ENCODE measurements around the gene GHRL.

GHRL gene

GRCh38 chr3:10263646-10264363 is 28.9 kb downstream of the GHRL start:
- TF ChIP-seq, protein P1, sequence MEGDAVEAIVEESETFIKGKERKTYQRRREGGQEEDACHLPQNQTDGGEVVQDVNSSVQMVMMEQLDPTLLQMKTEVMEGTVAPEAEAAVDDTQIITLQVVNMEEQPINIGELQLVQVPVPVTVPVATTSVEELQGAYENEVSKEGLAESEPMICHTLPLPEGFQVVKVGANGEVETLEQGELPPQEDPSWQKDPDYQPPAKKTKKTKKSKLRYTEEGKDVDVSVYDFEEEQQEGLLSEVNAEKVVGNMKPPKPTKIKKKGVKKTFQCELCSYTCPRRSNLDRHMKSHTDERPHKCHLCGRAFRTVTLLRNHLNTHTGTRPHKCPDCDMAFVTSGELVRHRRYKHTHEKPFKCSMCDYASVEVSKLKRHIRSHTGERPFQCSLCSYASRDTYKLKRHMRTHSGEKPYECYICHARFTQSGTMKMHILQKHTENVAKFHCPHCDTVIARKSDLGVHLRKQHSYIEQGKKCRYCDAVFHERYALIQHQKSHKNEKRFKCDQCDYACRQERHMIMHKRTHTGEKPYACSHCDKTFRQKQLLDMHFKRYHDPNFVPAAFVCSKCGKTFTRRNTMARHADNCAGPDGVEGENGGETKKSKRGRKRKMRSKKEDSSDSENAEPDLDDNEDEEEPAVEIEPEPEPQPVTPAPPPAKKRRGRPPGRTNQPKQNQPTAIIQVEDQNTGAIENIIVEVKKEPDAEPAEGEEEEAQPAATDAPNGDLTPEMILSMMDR (IDR thresholded peaks at IDR 0.05; ENCODE audit: extremely low read depth, missing control alignments), result no peak
- no peak for DNase-seq (ENCODE audit: low spot score)

DNA sequence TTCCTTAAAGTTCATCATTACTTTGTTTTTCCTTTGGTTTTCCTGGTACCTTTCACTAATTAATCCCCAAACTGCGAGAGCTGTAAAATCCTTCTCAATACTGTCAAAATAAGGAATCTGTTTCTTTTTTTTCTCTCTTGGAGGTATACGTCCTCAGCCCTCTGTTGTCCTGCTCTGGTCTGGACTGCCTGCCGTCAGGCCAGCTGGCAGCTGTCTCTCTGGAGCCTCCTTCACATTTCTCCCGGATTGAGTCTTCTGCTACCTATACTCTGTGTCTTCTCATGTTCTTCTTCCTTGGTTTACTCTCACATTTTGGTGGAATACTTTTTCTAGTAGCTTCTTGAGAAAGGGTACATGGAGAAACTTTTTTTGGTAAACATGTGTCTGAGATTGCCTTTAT is 30.7 kb downstream of the GHRL start:
- TF ChIP-seq, protein P1 (IDR thresholded peaks at IDR 0.05; ENCODE audit: extremely low read depth, missing control alignments), result no peak

DNA sequence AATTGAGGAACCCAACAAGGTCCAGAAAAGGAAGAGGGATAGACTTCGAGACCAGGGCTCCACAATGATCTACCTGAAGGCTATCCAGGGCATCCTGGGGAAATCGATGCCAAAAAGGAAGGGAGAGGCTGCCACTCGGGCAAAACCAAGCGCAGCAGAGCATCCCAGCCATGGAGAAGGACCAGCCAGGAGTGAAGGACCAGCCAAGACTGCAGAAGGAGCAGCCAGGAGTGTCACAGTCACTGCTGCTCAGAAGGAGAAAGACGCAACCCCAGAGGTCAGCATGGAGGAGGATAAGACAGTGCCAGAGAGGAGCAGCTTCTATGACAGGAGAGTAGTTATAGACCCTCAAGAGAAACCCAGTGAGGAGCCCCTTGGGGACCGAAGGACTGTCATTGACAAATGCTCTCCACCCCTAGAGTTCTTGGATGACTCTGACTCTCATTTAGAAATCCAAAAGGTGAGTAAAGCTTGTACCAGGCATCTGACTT is 32.5 kb downstream of the GHRL start:
- TF ChIP-seq, protein P1 (IDR thresholded peaks at IDR 0.05; ENCODE audit: extremely low read depth, missing control alignments), result no peak
- DNase-seq (ENCODE audit: low spot score), result no peak

More for the DNA sequence above, 30.7 kb downstream of the GHRL start:
- DNase-seq (ENCODE audit: low spot score), result no peak

DNA sequence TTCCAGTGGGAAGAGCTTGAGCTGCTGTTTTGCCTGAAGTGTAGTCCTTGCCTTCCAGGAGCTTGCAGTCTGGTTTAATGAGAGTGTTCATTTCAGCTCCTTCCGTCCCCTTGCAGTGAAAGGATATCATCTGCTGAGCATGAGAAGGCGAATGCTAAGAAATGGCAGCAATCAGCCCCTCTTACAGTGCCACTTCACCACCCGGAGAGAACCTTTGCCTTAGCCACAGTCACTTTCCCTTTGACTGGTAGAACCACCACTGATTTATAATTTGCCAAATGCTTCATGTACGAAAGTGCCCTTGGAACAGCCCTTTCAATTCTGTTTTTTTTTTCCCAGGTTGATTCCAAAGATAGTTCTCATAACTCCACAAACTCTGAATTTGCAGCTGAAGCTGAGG is 32.9 kb downstream of the GHRL start:
- DNase-seq (ENCODE audit: low spot score), result no peak
- TF ChIP-seq, protein P1 (IDR thresholded peaks at IDR 0.05; ENCODE audit: extremely low read depth, missing control alignments), result no peak

DNA sequence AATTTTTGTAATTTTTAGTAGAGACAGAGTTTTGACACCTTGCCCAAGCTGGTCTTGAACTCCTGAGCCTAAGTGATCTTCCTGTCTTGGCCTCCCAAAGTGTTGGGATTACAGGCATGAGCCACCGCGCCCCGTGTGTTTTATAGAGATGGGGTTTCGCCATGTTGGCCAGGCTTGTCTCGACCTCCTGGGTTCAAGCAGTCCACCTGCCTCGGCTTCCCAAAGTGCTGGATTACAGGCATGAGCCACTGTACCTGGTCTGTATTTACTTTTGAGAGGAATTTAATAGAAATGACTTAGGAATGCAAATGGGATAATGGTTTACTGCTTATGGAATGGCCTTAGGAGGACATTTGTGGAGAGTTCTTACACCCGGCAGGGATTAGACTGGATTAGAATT is 33.7 kb downstream of the GHRL start:
- TF ChIP-seq, protein P1 (IDR thresholded peaks at IDR 0.05; ENCODE audit: extremely low read depth, missing control alignments), result no peak

DNA sequence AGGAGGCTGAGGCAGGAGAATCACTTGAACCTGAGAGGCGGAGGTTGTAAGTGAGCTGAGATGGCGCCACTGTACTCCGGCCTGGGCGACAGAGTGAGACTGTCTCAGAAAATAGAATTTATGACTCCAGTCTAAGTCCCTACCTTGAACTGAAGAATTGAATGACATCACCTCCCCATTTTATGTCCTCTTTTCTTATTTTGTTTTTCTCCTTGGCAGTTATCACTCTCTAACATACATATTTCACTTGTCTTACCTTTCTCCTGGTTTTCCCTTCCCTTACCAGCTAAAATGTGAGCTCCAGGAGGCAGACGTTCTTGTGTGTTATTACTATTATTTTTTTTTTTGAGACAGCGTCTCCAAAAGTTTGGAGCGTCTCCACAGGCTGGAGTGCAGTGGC is 36.9 kb downstream of the GHRL start:
- no peak for DNase-seq (ENCODE audit: low spot score)
- TF ChIP-seq, protein P1 (IDR thresholded peaks at IDR 0.05; ENCODE audit: extremely low read depth, missing control alignments), result no peak

More for the DNA sequence above, 33.7 kb downstream of the GHRL start:
- DNase-seq (ENCODE audit: low spot score), result no peak

DNA sequence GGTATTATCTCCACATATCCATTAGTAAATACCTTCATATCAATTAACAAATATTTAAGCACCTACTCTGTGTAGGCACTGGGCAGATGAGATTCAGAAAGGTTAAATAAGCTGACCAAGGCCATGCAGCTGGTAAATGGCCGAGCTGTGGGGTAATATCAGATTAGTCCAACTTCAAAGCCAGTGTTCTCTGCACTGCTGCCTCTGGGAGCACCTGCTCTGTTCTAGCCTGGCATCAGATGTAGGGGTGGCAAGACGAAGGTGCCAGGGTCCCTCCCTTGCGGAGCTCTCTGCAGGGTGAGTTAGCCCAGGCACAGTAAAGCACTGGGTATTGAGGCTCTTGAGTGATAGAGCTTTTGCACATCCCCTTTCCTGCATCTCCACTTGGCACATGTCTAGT is 39.0 kb downstream of the GHRL start:
- no peak for DNase-seq (ENCODE audit: low spot score)
- TF ChIP-seq, protein P1 (IDR thresholded peaks at IDR 0.05; ENCODE audit: extremely low read depth, missing control alignments), result no peak

Data from GM20000 (cell line).